Suppressor macrophage treated with lipopolysaccharide for 4 hours (primary cell): ENCODE results near the gene KRT71.
"Not testable (repeated sequence)": the region's sequence is repeated elsewhere in the genome, so short reads cannot be mapped to it uniquely, and the experiment has no call there.

Source experiments
- DNase-seq: peaks from one replicate; pipeline ENCODE4 v3.0.0-alpha.2; 2020

The KRT71 gene

GRCh38 chr12:52552681-52553195 is at the start of gene KRT71:
Gene KRT71, minus strand, starts transcription at chr12:52553145. Its CDS starts 68 bp downstream, at chr12:52553077.
- no peak for DNase-seq

- DNase-seq: no peak
Measured at GRCh38 chr12:52602552-52602951, 49.6 kb upstream of the KRT71 start.

DNA sequence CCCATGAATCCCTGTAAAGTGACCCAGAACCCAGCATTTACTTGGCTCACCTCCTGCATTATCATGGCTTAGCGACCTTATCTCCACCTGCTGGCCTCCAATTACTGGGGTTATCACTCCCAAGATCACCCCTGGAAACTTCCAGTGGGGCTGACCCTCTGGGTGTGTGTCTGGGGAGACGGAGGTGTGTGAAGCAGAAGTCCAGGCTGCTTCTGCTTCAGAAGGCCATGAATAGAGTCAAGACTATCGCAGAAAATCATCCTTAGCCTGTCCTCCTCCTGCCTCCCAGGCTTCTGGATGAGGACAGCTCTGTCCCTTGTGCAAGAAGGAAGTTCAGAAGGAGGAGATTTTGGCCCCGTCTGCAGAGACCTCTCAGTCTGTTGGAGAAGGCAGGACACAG is 48.7 kb upstream of the KRT71 start:
- DNase-seq: no peak

- DNase-seq: no peak
Measured at GRCh38 chr12:52600941-52601481, 48.1 kb upstream of the KRT71 start, which contains the start of gene KRT72. Gene KRT72, minus strand, starts transcription at chr12:52601463. Its CDS starts 11 bp downstream, at chr12:52601452.

DNA sequence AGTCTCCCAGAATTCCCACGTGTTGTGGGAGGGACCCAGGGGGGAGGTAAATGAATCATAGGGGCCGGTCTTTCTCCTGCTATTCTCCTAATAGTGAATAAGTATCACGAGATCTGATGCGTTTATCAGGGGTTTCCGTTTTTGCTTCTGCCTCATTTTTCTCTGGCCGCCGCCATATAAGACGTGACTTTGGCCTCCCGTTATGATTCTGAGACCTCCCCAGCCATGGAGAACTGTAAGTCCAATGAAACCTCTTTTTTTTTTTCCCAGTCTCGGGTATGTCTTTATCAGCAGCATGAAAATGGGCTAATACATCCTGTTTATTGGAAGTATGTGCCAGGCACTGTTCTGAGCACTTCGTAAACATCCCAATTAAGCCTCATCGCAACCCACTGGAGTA is 47.5 kb upstream of the KRT71 start:
- no peak for DNase-seq

GRCh38 chr12:52600071-52600470 is 47.1 kb upstream of the KRT71 start:
- DNase-seq: no peak

- no peak for DNase-seq
Measured at GRCh38 chr12:52598966-52599365, 46.0 kb upstream of the KRT71 start.

DNA sequence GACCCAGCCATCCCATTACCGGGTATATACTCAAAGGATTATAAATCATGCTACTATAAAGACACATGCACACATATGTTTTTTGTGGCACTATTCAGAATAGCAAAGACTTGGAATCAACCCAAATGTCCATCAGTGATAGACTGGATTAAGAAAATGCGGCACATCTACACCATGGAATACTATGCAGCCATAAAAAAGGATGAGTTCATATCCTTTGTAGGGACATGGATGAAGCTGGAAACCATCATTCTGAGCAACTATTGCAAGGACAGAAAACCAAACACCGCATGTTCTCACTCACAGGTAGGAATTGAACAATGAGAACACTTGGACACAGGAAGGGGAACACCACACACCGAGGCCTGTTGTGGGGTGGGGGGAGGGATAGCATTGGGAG is 41.3 kb upstream of the KRT71 start:
- DNase-seq: not testable (repeated sequence)

- no peak for DNase-seq
Measured at GRCh38 chr12:52591521-52591920, 38.6 kb upstream of the KRT71 start.

GRCh38 chr12:52590021-52590420 is 37.1 kb upstream of the KRT71 start:
- no peak for DNase-seq

DNA sequence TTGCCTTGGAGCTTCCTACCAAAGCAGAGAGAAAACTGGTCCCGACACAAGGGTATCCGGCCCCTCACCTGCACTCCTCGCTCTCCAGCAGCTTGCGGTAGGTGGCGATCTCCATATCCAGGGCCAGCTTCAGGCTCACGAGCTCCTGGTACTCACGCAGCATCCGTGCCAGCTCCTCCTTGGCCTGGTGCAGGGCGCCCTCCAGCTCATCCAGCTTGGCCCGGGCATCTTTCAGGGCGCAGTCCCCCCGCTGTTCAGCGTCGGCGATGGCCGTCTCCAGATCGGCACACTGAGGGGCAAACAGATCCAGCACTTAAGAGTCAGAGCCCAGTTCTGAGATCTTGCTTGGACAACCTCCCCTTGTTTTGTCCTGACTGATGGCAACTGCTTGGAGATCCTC is 34.6 kb upstream of the KRT71 start:
- DNase-seq: no peak

- no peak for DNase-seq
Measured at GRCh38 chr12:52585946-52586345, 33.0 kb upstream of the KRT71 start.

DNA sequence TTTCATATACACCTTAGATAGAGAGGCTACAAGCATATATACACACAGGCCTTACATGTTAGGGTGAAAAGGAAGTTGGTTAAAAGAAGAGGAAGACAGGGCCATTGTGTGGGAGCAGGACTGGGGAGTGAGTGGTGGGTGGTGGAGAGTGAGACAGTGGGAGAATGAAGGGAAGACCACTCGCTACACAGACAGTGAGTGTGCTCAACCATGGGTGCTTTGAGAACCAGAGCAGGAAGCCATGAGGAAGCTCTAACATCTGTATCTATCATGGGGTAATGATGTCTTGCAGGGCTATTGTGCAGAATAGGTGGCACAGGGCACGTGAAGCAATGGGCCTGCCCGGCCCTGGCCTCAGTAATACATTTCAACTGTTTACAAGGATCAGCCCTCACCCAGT is 32.1 kb upstream of the KRT71 start:
- DNase-seq: peak; percentile 13

GRCh38 chr12:52584156-52584682 is 31.3 kb upstream of the KRT71 start:
- DNase-seq: no peak

DNA sequence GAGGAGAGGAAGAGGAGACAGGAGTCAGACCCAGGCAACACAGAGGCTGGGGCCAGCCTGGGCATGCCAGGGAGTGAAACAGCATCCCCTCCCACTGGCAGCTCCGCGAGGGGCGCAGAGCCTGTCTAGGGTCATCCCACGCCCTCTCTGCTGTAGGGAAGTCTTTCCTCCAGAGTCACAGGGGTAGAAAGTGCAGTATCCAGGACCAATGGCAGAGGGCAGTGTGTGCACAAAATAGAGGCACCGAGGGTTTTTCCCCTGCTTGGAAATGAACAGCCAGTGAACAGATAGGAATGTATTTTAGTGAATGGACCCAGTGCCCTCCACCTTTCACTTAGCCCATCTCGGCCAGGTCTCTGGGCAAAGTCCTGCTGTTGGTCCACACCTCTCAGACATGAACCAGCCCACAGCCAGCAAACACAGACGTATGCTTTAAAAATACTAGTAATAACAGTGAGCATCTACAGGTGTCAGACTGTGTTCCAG is 30.1 kb upstream of the KRT71 start:
- DNase-seq: peak; percentile 80

DNA sequence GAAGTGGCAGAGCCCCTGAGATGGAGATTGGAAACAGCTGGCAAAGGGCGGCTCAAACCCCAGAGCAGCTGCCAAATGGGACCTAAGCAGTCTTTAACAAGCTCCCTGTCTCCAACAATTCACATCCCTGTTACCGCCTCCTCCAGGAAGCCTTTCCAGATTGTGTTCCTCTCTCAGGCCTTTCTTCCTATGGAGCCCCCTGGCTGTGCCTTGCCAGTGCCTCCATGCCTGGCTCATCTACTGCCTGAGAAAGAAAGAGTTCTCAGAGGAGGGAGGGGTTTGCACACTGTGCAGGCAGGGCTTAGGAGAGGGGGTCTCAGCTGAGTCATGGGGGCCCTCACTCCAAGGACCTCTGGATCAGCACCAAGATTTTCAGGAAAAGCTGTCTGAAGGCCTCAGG is 29.5 kb upstream of the KRT71 start:
- no peak for DNase-seq

DNA sequence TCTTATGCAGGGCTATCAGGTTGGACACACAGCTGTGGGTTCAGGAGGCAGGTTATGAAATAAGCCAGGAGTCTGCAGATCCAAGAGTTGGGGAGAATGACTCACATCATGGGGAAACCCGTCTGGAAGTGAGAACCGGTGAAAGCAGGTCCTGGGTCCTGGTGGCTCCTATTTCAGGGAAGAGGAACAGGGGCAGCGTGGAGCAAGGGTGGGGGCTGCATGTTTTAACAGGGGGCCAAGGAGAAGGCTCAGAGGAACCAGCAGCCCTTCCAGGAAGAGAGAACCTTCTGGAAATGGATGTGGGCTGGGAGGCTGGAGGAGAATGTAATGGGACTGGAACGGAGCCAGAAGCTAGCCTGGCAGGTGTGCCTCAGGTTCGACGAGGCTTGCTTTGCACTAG is 28.5 kb upstream of the KRT71 start:
- no peak for DNase-seq

GRCh38 chr12:52581066-52581465 is 28.1 kb upstream of the KRT71 start:
- DNase-seq: no peak

DNA sequence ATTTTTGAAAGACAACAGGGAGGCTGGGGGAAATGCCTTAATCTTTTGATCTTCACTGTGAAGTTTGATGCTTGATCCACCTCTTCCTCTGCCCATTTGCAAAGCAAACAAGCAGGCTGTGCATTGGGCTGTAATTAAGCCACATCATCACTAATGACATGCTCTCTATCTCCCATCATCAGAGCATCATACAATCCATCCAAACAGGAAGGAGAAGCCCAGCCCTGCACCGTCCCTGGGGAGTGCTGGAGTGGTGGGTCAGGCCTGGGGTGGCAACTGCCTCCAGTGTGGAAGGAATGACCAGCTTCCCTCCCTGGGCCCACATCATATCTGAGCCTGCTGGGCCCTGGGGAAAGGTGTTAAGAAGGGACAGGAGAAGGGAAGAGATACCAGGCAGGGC is 27.6 kb upstream of the KRT71 start:
- no peak for DNase-seq

DNA sequence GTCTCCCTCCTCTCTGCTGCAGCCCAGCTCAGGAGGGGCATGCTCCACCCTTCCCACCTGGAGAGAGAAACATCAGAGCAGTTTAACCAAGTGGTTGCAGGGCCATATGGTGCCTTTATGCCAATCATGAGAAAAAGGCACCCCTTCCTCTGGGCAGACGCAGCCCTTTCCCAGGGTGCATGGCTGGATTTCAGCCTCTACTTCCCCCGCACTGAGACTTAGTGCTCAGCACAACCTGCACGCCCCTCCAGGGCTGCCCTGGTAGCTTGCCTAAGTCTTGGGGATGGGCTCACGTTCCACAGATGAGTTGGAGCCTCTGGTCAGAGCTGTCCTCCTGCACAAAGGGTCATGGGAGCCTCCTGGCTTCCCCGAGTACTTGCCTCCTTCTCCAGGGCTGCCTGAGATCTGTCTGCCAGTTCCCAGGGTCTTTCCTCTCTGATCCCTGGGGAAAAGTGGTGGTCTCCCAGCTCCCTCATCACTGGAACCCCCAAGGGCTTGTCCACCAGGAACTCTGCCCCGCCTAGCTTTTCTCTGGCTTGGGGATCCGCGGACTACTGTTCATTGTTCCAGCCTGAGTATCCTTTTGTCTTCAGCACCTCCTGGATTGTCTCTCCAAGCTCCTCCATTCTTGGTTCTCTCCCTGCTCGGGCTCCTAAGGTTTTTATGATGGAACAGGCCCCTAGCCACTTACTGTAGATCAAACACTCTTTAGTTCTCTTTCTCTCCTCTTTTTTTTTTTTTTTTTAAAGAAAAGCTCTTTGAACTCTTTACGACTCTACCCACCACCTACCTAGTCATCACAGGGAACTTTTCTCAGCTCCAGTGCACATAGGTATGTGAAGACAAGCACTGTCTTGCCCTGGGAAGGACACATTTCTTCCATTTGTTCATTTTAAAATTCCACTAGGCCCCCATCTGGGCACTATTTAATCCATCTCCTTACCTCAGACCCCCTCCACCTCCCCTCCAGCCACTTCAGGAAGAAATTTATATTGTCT is 26.8 kb upstream of the KRT71 start:
- no peak for DNase-seq

GRCh38 chr12:52578469-52578868 is 25.5 kb upstream of the KRT71 start:
- DNase-seq: no peak

- no peak for DNase-seq
Measured at GRCh38 chr12:52577316-52577715, 24.4 kb upstream of the KRT71 start.

GRCh38 chr12:52575948-52576347 is 23.0 kb upstream of the KRT71 start:
- no peak for DNase-seq

GRCh38 chr12:52575256-52575655 is 22.3 kb upstream of the KRT71 start:
- no peak for DNase-seq
